Measurements from ENCODE around the gene ABL1.
A peak's percentile ranks its signal among the peaks of the same experiment; 100 is the strongest.

The ABL1 gene

DNA sequence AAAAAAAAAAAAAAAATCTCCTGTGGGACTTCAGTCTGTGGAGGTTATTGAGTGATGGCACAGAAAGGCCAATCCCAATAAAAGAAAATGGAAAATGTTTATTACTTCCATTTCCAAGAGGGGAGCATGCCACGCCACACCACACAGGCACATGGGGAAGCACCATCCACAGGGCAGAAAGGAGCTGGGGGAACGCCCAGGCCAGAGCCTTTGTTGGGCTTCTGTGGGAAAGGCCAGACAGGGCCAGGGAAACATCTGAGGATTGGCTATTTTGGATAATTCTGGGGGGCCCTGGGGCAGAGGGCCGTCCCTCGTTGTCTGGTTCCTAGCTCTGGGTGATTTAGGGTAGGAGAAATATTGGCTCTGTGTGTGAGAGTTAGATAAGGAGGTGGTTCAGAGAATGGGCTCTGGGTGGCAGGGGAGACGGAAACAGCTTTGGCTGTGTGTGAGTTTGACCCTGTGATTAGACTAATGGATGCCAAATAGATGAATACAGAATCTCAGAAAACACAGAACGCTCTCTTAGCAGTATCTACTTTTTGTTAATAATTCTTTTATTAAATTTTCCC, 49.0 kb upstream of the ABL1 start (continued):
- TF ChIP-seq AEBP2 (tag by site-specific recombination; IDR thresholded peaks at IDR 0.05; ENCODE audit: borderline replicate concordance) = no peak

GRCh38 chr9:130786526-130786925, 48.5 kb upstream of the ABL1 start:
- TF ChIP-seq ZFP69B (tag by site-specific recombination; IDR thresholded peaks at IDR 0.05) (no peak), ZNF423 (tag by site-specific recombination; IDR thresholded peaks at IDR 0.05) (no peak), ZNF530 (tag by site-specific recombination; IDR thresholded peaks at IDR 0.05; ENCODE audit: low read depth) (no peak), ZNF529 (tag by site-specific recombination; IDR thresholded peaks at IDR 0.05; ENCODE audit: insufficient replicate concordance) (no peak), KLF10 (tag by site-specific recombination; IDR thresholded peaks at IDR 0.05) (no peak), ZBTB21 (tag by site-specific recombination; IDR thresholded peaks at IDR 0.05) (no peak), ZNF654 (tag by site-specific recombination; IDR thresholded peaks at IDR 0.05; ENCODE audit: low read depth) (no peak), BCL11A (tag by site-specific recombination; IDR thresholded peaks at IDR 0.05; ENCODE audit: low read depth) (no peak), ZNF555 (tag by site-specific recombination; conservative IDR thresholded peaks at IDR 0.05) (no peak), ZNF157 (tag by site-specific recombination; IDR thresholded peaks at IDR 0.05) (no peak), ZNF449 (tag by site-specific recombination; IDR thresholded peaks at IDR 0.05) (no peak), ZSCAN23 (tag by site-specific recombination; IDR thresholded peaks at IDR 0.05) (no peak), ZNF184 (tag by site-specific recombination; IDR thresholded peaks at IDR 0.05) (no peak), ZNF24 (tag by site-specific recombination; IDR thresholded peaks at IDR 0.05) (no peak), ZNF785 (tag by site-specific recombination; IDR thresholded peaks at IDR 0.05) (no peak), HOXA7 (CRISPR knock-in tag; IDR thresholded peaks at IDR 0.05; ENCODE audit: borderline replicate concordance) (no peak)
- no peaks in the 10 kb centered on the region for H3K36me3 ChIP-seq (ENCODE audit: control insufficient read depth in 2 of 2, insufficient read depth in 1 of 2, low read length in 2 of 2)
- H3K4me1 ChIP-seq (ENCODE audit: control insufficient read depth, insufficient read depth, low read length) = no peaks in the 10 kb centered on the region
- H3K9me3 ChIP-seq (ENCODE audit: control insufficient read depth, insufficient read depth, low read depth, low read length) = no peaks in the 10 kb centered on the region
- POLR2A ChIA-PET = no interaction called here
- no peak overlapping the region for H3K27ac ChIP-seq (ENCODE audit: extremely low read depth, low read depth, low read length)
- H3K4me3 ChIP-seq (ENCODE audit: low read depth, low read length) = no peak overlapping the region
- CTCF ChIA-PET = interaction anchor here (0.9 to 1.9 kb wide), 5 partner anchors 12 to 85 kb away, joined by 3 to 5 read pairs (median 4); no protein-coding TSS in a partner anchor

- no peak overlapping the region for H3K4me3 ChIP-seq (ENCODE audit: low read depth, low read length)
- H3K9me3 ChIP-seq (ENCODE audit: control insufficient read depth, insufficient read depth, low read depth, low read length) = no peaks in the 10 kb centered on the region
- no peaks in the 10 kb centered on the region for H3K36me3 ChIP-seq (ENCODE audit: control insufficient read depth in 2 of 2, insufficient read depth in 1 of 2, low read length in 2 of 2)
- no peaks in the 10 kb centered on the region for H3K4me1 ChIP-seq (ENCODE audit: control insufficient read depth, insufficient read depth, low read length)
- H3K27ac ChIP-seq (ENCODE audit: extremely low read depth, low read depth, low read length) = no peak overlapping the region
- ChIA-PET CTCF (interaction anchor here (0.6 to 1.9 kb wide), 5 partner anchors 15 to 1612 kb away, joined by 3 to 6 read pairs (median 5); partner anchors contain the start of gene IER5L), POLR2A (interaction anchor here (0.6 kb wide), 2 partner anchors 12 to 530 kb away, joined by 3 read pairs; no protein-coding TSS in a partner anchor)
- no peak for TF ChIP-seq ZNF621 (tag by site-specific recombination; IDR thresholded peaks at IDR 0.05)
- no peak for TF ChIP-seq IKZF3 (tag by site-specific recombination; IDR thresholded peaks at IDR 0.05)
- no peak for TF ChIP-seq ZNF416 (tag by site-specific recombination; IDR thresholded peaks at IDR 0.05)
- no peak for TF ChIP-seq PRDM1 (tag by site-specific recombination; IDR thresholded peaks at IDR 0.05)
- TF ChIP-seq ZNF302 (tag by site-specific recombination; IDR thresholded peaks at IDR 0.05; ENCODE audit: low read depth) = no peak
- no peak; the same call in 1 of the 2 replicates for TF ChIP-seq ZNF555 (tag by site-specific recombination; conservative IDR thresholded peaks at IDR 0.05)
- no peak for TF ChIP-seq ZNF341 (tag by site-specific recombination; IDR thresholded peaks at IDR 0.05; ENCODE audit: low read depth)
- peak; percentile 63 for TF ChIP-seq ZNF426 (tag by site-specific recombination; IDR thresholded peaks at IDR 0.05)
- TF ChIP-seq BCL11B (tag by site-specific recombination; IDR thresholded peaks at IDR 0.05; ENCODE audit: low read depth) = no peak
- TF ChIP-seq GLIS2 (tag by site-specific recombination; IDR thresholded peaks at IDR 0.05) = no peak
- peak; percentile 70; the same call in 1 of the 2 replicates for TF ChIP-seq ZNF140 (tag by site-specific recombination; IDR thresholded peaks at IDR 0.05)
- no peak for TF ChIP-seq ZNF521 (tag by site-specific recombination; IDR thresholded peaks at IDR 0.05)
- peak; percentile 88; the same call in 1 of the 2 replicates for TF ChIP-seq ZNF626 (tag by site-specific recombination; IDR thresholded peaks at IDR 0.05)
Measured at GRCh38 chr9:130789747-130790672, 45.0 kb upstream of the ABL1 start.

Data from HEK293 (cell line).